H1 (cell line): ENCODE measurements around the gene ALPI. TPM values are rescaled to one million over a fixed set of nuclear protein-coding genes. Genes with fewer than 3 reads are reported as not detected.

Source experiments
- CTCF ChIA-PET: fragments of 300-600 bp; sonication (Branson Sonifier 250); formaldehyde crosslinking; loops from one replicate; lab custom pipeline; 2021; ENCODE audit not compliant: partially characterized antibody; lab: Charles Lee
- POLR2A ChIA-PET: fragments of 300-600 bp; sonication (Branson Sonifier 250); formaldehyde crosslinking; loops from one replicate; lab custom pipeline; 2021; ENCODE audit warnings: inconsistent platforms; ENCODE audit not compliant: partially characterized antibody; lab: Charles Lee
- DNase-seq, 2 experiments: peaks; one replicate each; pipeline versions ENCODE4 v3.0.0 to v3.0.0-alpha.2; 2010 to 2022; ENCODE audit warnings: low spot score in 2 of 2, low read depth in 1 of 2, mixed read lengths in 1 of 2
- FAIRE-seq: peaks from 2 replicates; lab custom pipeline; 2011; peaks lifted over from hg19 to GRCh38; lab: Jason Lieb, UNC
- H2AFZ ChIP-seq: 2 replicates; pipeline ENCODE4 v1.8.1; 2012; ENCODE audit warnings: low read length, inconsistent platforms
- H2AK5ac ChIP-seq: 2 replicates; pipeline ENCODE4 v1.6.1; 2013; ENCODE audit warnings: low read depth, low read length
- H2BK120ac ChIP-seq: replicated peaks from 2 replicates; pipeline ENCODE3; 2013; ENCODE audit warnings: low read depth, low read length, inconsistent platforms
- H2BK12ac ChIP-seq: 2 replicates; pipeline ENCODE4 v1.6.1; 2013; ENCODE audit warnings: low read depth, low read length
- H2BK15ac ChIP-seq: 2 replicates; pipeline ENCODE4 v1.6.1; 2013; ENCODE audit warnings: low read length
- H2BK20ac ChIP-seq: 2 replicates; pipeline ENCODE4 v1.6.1; 2013; ENCODE audit warnings: low read length
- H2BK5ac ChIP-seq: 2 replicates; pipeline ENCODE4 v1.6.1; 2013; ENCODE audit warnings: low read depth, low read length
- H3K14ac ChIP-seq: 2 replicates; pipeline ENCODE4 v1.6.1; 2013; ENCODE audit warnings: inconsistent platforms; ENCODE audit not compliant: insufficient read length
- H3K18ac ChIP-seq: 2 replicates; pipeline ENCODE4 v1.6.1; 2013; ENCODE audit warnings: low read length; ENCODE audit errors: extremely low read depth
- H3K23ac ChIP-seq: 2 replicates; pipeline ENCODE4 v1.6.1; 2013; ENCODE audit warnings: inconsistent platforms; ENCODE audit not compliant: insufficient read length
- H3K23me2 ChIP-seq: 2 replicates; pipeline ENCODE4 v1.6.1; 2013; ENCODE audit warnings: low read depth, low read length
- H3K27ac ChIP-seq: 2 replicates; pipeline ENCODE4 v1.6.1; 2011; ENCODE audit warnings: low read depth, low read length, inconsistent platforms
- H3K27me3 ChIP-seq, 4 experiments: replicated peaks in 1 of 4; 1 replicate in 1 of 4; 2 replicates in 3 of 4; pipeline versions ENCODE4 v1.6.1 to v1.8.1; 2011 to 2013; ENCODE audit warnings: low read length in 3 of 4, mild to moderate bottlenecking in 3 of 4, inconsistent platforms in 2 of 4, mixed read lengths in 2 of 4, moderate library complexity in 1 of 4; ENCODE audit not compliant: control insufficient read depth in 3 of 4, insufficient read depth in 3 of 4; ENCODE audit errors: extremely low read depth in 1 of 4
- H3K36me3 ChIP-seq, 4 experiments: 2 replicates each; pipeline versions ENCODE4 v1.6.1 to v1.8.1; 2011 to 2013; ENCODE audit warnings: mild to moderate bottlenecking in 4 of 4, low read length in 3 of 4, moderate library complexity in 2 of 4, control low read depth in 1 of 4, inconsistent platforms in 1 of 4; ENCODE audit not compliant: insufficient read depth in 4 of 4, control insufficient read depth in 2 of 4
- H3K4ac ChIP-seq: replicated peaks from 2 replicates; pipeline ENCODE3; 2013; ENCODE audit warnings: low read length, low read depth, mixed read lengths, inconsistent platforms; ENCODE audit not compliant: insufficient read length
- H3K4me1 ChIP-seq, 4 experiments: replicated peaks in 1 of 4; 1 replicate in 1 of 4; 2 replicates in 3 of 4; pipeline versions ENCODE4 v1.6.1 to v1.8.1; 2011 to 2013; ENCODE audit warnings: low read length in 3 of 4, inconsistent platforms in 2 of 4, mixed read lengths in 1 of 4; ENCODE audit not compliant: insufficient read depth in 4 of 4, control insufficient read depth in 3 of 4
- H3K4me2 ChIP-seq, 2 experiments: 2 replicates each; pipeline versions ENCODE4 v1.6.1 to v1.8.1; 2011 to 2013; ENCODE audit warnings: low read depth in 2 of 2, low read length in 2 of 2, control low read depth in 1 of 2, inconsistent platforms in 1 of 2, mild to moderate bottlenecking in 1 of 2; ENCODE audit not compliant: insufficient read depth in 1 of 2
- H3K4me3 ChIP-seq, 4 experiments: fragments of 200-600, 300-600 bp in 1 of 4; sonication (generic), shearing (Covaris generic), sonication (Bioruptor Twin) in 1 of 4; 2 replicates each; pipeline versions ENCODE4 v1.5.1 to v1.8.1; 2011 to 2016; ENCODE audit warnings: low read length in 4 of 4, low read depth in 3 of 4, control low read depth in 2 of 4, inconsistent platforms in 2 of 4, mild to moderate bottlenecking in 2 of 4, mixed read lengths in 1 of 4, moderate library complexity in 1 of 4; ENCODE audit not compliant: insufficient read depth in 2 of 4; ENCODE audit errors: extremely low read depth in 1 of 4
- H3K56ac ChIP-seq: replicated peaks from 2 replicates; pipeline ENCODE3; 2013; ENCODE audit warnings: low read depth, mild to moderate bottlenecking, mixed read lengths, low read length, inconsistent platforms; ENCODE audit not compliant: insufficient read length
- H3K79me1 ChIP-seq: 2 replicates; pipeline ENCODE4 v1.6.1; 2013; ENCODE audit warnings: low read depth, low read length, control low read depth
- H3K79me2 ChIP-seq, 2 experiments: 2 replicates each; pipeline versions ENCODE4 v1.6.1 to v1.8.1; 2012 to 2013; ENCODE audit warnings: low read length in 2 of 2, mild to moderate bottlenecking in 2 of 2, inconsistent platforms in 1 of 2; ENCODE audit not compliant: insufficient read depth in 2 of 2, control insufficient read depth in 1 of 2
- H3K9ac ChIP-seq, 4 experiments: replicated peaks in 1 of 4; 1 replicate in 1 of 4; 2 replicates in 3 of 4; pipeline versions ENCODE4 v1.6.1 to v1.8.1; 2011 to 2013; ENCODE audit warnings: low read depth in 3 of 4, low read length in 3 of 4, control low read depth in 2 of 4, mild to moderate bottlenecking in 2 of 4, moderate library complexity in 2 of 4, inconsistent platforms in 1 of 4; ENCODE audit errors: extremely low read depth in 1 of 4
- H3K9me3 ChIP-seq, 2 experiments: 2 replicates each; pipeline versions ENCODE4 v1.6.1 to v1.8.1; 2012 to 2013; ENCODE audit warnings: mild to moderate bottlenecking in 2 of 2, moderate library complexity in 2 of 2, control low read depth in 1 of 2, inconsistent platforms in 1 of 2, low read depth in 1 of 2, low read length in 1 of 2, mixed read lengths in 1 of 2; ENCODE audit not compliant: insufficient read depth in 2 of 2
- H4K20me1 ChIP-seq, 2 experiments: replicated peaks in 1 of 2; 2 replicates each; pipeline versions ENCODE3 to v1.8.1; 2011 to 2013; ENCODE audit warnings: inconsistent platforms in 2 of 2, low read length in 2 of 2, mild to moderate bottlenecking in 1 of 2; ENCODE audit not compliant: insufficient read depth in 2 of 2, control insufficient read depth in 1 of 2
- H4K5ac ChIP-seq: 2 replicates; pipeline ENCODE4 v1.6.1; 2013; ENCODE audit warnings: low read length, low read depth, mixed read lengths, inconsistent platforms; ENCODE audit not compliant: insufficient read length
- H4K8ac ChIP-seq: 2 replicates; pipeline ENCODE4 v1.8.0; 2013; ENCODE audit warnings: mild to moderate bottlenecking, moderate library complexity, low read length, inconsistent platforms; ENCODE audit not compliant: insufficient read depth; ENCODE audit errors: extremely low read depth
- H4K91ac ChIP-seq: replicated peaks from 2 replicates; pipeline ENCODE3; 2013; ENCODE audit warnings: low read length, mixed read lengths, inconsistent platforms; ENCODE audit not compliant: insufficient read length
- CHD1 ChIP-seq: IDR thresholded peaks from 2 replicates; pipeline ENCODE4 v1.6.1; 2012; ENCODE audit warnings: low read depth, low read length, improper control_type of control experiment
- EP300 ChIP-seq, 2 experiments: IDR thresholded peaks; 1 replicate in 1 of 2; 2 replicates in 1 of 2; pipeline ENCODE4 v1.6.1; 2011 to 2012; ENCODE audit warnings: low read depth in 2 of 2, low read length in 2 of 2, mild to moderate bottlenecking in 2 of 2, borderline replicate concordance in 1 of 2, inconsistent platforms in 1 of 2, moderate library complexity in 1 of 2
- HDAC2 ChIP-seq, 2 experiments: fragments of 300-600 bp in 1 of 2; sonication (generic) in 1 of 2; IDR thresholded peaks; 2 replicates each; pipeline ENCODE4 v1.6.1; 2011 to 2012; ENCODE audit warnings: low read depth in 2 of 2, low read length in 2 of 2, mild to moderate bottlenecking in 2 of 2, moderate library complexity in 2 of 2, borderline replicate concordance in 1 of 2, inconsistent platforms in 1 of 2
- JUND ChIP-seq: IDR thresholded peaks from 2 replicates; pipeline ENCODE4 v1.6.1; 2011; ENCODE audit warnings: mild to moderate bottlenecking, improper control_type of control experiment, low read length
- KDM1A ChIP-seq: fragments of 200-600, 300-600 bp; sonication (generic); IDR thresholded peaks from 2 replicates; pipeline ENCODE4 v1.7.1; 2016; ENCODE audit warnings: mild to moderate bottlenecking, low read length, borderline replicate concordance
- POLR2AphosphoS5 ChIP-seq: IDR thresholded peaks from 2 replicates; pipeline ENCODE4 v1.6.1; 2011; ENCODE audit warnings: low read depth, low read length
- SAP30 ChIP-seq: fragments of 300-600 bp; sonication (generic); IDR thresholded peaks from 2 replicates; pipeline ENCODE4 v1.7.1; 2012; ENCODE audit warnings: low read length, moderate library complexity, mild to moderate bottlenecking, inconsistent platforms; ENCODE audit not compliant: insufficient read depth, insufficient replicate concordance
- SIX5 ChIP-seq: IDR thresholded peaks from 2 replicates; pipeline ENCODE4 v1.6.1; 2011; ENCODE audit warnings: mild to moderate bottlenecking, low read depth, low read length
- SP1 ChIP-seq: IDR thresholded peaks from 2 replicates; pipeline ENCODE4 v1.6.1; 2011; ENCODE audit warnings: low read depth, low read length
- SP2 ChIP-seq: IDR thresholded peaks from 2 replicates; pipeline ENCODE4 v1.6.1; 2012; ENCODE audit warnings: mild to moderate bottlenecking, low read length, inconsistent platforms
- YY1 ChIP-seq: IDR thresholded peaks from 2 replicates; pipeline ENCODE4 v1.6.1; 2011; ENCODE audit warnings: low read depth, mild to moderate bottlenecking, low read length
- WGBS, 2 experiments: shearing (Covaris generic) in 1 of 2; methylation state at CpG; one replicate each; pipeline versions ENCODE4 v1.1.6 to v1.1.7; 2013 to 2015; ENCODE audit warnings: low lambda C conversion rate in 2 of 2, mixed read lengths in 2 of 2, inconsistent platforms in 1 of 2, low coverage in 1 of 2, missing lambda C conversion rate in 1 of 2; ENCODE audit not compliant: insufficient replicate concordance in 2 of 2, insufficient coverage in 1 of 2, insufficient read length in 1 of 2; ENCODE audit errors: extremely low coverage in 1 of 2, missing lambda C conversion rate in 1 of 2; 5-methylcytosine and 5-hydroxymethylcytosine counted together
- polyA plus RNA-seq, 7 experiments: library from polyadenylated mRNA; depleted of rRNA in 3 of 7; stranded (reverse) in 5 of 7; unstranded in 2 of 7; fragments of >200 nt in 5 of 7; fragments of 200-250 nt in 2 of 7; gene quantifications; 1 replicate in 5 of 7; 2 replicates in 1 of 7; 4 replicates in 1 of 7; pipeline versions ENCODE4 v1.2.1 to v1.2.3, GENCODE V29; 2011 to 2013; ENCODE audit warnings: missing spikeins in 2 of 7, mixed read lengths in 2 of 7
- total RNA-seq: library from RNA; stranded (reverse); fragmentation: NEBNext Ultra II Directional; extraction: Animal tissue kit (Norgen Biotek cat#: 25700); gene quantifications from 2 replicates; pipeline ENCODE4 v1.2.1, GENCODE V29; 2021

ALPI gene
- total and polyA plus RNA-seq, 2 of the 8 experiments (the other 6 are each of a cell fraction or from before 2014, with no cell fraction given), result not detected

DNA sequence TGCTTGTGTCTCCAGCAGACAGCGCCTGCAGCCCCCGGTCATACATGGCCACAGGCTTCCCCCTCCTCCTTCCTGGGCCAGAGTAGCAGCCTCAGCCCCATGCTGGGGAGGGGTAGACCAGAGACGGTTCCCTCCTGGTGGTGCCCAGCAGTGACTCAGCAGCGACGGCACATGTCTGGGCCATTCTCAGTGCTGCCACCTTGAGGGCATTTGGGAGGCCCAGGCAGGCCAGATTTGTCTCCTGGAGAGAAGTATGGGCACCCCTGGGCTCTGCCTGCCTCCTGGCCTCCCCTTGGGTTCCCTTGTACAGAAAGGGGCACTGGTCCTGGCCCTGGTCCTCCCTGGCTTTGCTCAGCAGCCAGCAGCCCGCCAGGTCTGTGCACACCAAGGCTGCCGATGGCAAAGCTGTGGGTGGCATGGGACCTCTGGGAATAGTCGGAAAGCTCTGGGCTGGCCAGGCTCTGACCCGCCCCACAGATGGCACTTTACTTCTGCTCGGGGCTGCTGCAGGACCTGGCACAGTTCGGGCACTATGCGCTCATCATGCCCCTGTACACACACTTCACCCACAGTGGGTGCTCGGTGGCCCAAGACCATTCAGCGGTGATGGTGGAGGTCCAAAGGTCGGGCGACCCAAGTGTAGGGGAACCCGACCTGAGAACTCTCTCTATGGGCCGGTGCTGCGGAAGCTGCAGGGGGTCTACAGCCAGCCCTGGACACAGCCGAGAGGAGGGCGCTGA is 11.4 kb upstream of the ALPI start:
- H3K4me2 ChIP-seq, result no peak overlapping the region
- peak overlapping the region; percentile 25 for H3K56ac ChIP-seq
- no peak overlapping the region for H4K5ac ChIP-seq
- no peaks in the 10 kb centered on the region for H3K36me3 ChIP-seq
- H4K20me1 ChIP-seq, result no peaks in the 10 kb centered on the region
- H3K23ac ChIP-seq, result no peak overlapping the region
- H3K4me1 ChIP-seq, result peaks cover 0 to 12% (median 5%) of the 10 kb centered on the region in 4 experiments; a peak in 5 of 7 replicates
- H3K9ac ChIP-seq, result no peak overlapping the region
- no peaks in the 10 kb centered on the region for H3K79me2 ChIP-seq
- H3K27ac ChIP-seq, result no peak overlapping the region
- DNase-seq, result peak; percentile 44 to 82
- H2BK20ac ChIP-seq, result 0 out of 2 replicates have a peak overlapping the region, but pooled peaks have one; percentile 80
- H3K79me1 ChIP-seq, result no peaks in the 10 kb centered on the region
- peak overlapping the region; percentile 98 for H4K91ac ChIP-seq
- ChIA-PET CTCF (interaction anchor here (0.5 to 2.2 kb wide), 29 partner anchors 10 to 534 kb away, joined by 3 to 46 read pairs (median 4); partner anchors contain the start of gene PRSS56), POLR2A (interaction anchor here (0.8 to 1.4 kb wide), 2 partner anchors 79 to 189 kb away, joined by 3 to 5 read pairs; no protein-coding TSS in a partner anchor)
- H4K8ac ChIP-seq, result peak overlapping the region; percentile 22; the same call in 1 of the 2 replicates
- 91% methylated on average over 18 of the region's 21 CpGs; no CpG with 5 or more reads in 1 of the 2 experiments for whole genome bisulfite sequencing, 2 experiments
- H2BK15ac ChIP-seq, result peak overlapping the region; percentile 61; the same call in 1 of the 2 replicates
- H2AFZ ChIP-seq, result peak overlapping the region; percentile 4; the same call in 1 of the 2 replicates
- peak overlapping the region; percentile 96 for H2BK12ac ChIP-seq
- no peak overlapping the region for H3K14ac ChIP-seq
- peak overlapping the region; percentile 60; the same call in 1 of the 2 replicates for H2AK5ac ChIP-seq
- peak overlapping the region; percentile 94; the same call in 1 of the 2 replicates for H2BK5ac ChIP-seq
- no peak overlapping the region for H3K4me3 ChIP-seq
- H3K23me2 ChIP-seq, result no peaks in the 10 kb centered on the region
- no peaks in the 10 kb centered on the region; a peak in 2 of 7 replicates for H3K27me3 ChIP-seq
- H3K4ac ChIP-seq, result peak overlapping the region; percentile 65
- peak overlapping the region; percentile 28 for H2BK120ac ChIP-seq
- FAIRE-seq, result no peak
- no peaks in the 10 kb centered on the region for H3K9me3 ChIP-seq
- H3K18ac ChIP-seq, result peak overlapping the region; percentile 71
- TF ChIP-seq EP300 (IDR thresholded peaks at IDR 0.05; ENCODE audit: borderline replicate concordance in 1 of 2, low read depth in 2 of 2, low read length in 2 of 2) (no peak), CHD1 (no peak), HDAC2 (IDR thresholded peaks at IDR 0.05; ENCODE audit: borderline replicate concordance in 1 of 2, low read depth in 2 of 2, low read length in 2 of 2) (no peak), SP1 (no peak), SAP30 (no peak), JUND (peak; percentile 75), POLR2AphosphoS5 (no peak), KDM1A (0 out of 2 replicates have a peak, but pooled peaks have one; percentile 31), YY1 (0 out of 2 replicates have a peak, but pooled peaks have one; percentile 17), SIX5 (no peak), SP2 (no peak)
